G401 (cell line): Measurements from ENCODE around the gene GNAT2. TPM values are rescaled to one million over a fixed set of nuclear protein-coding genes. Genes with fewer than 3 reads are reported as not detected.

Experiments
- DNase-seq: peaks from one replicate; pipeline ENCODE4 v3.0.0-alpha.2; 2015; ENCODE audit warnings: low spot score
- in situ Hi-C: cut with HindIII; loops from 2 replicates; pipeline ENCODE4 v1.10.0; 2016; ENCODE audit warnings: low sequenced_read_pairs, mixed read lengths
- total RNA-seq: library from RNA; depleted of rRNA; stranded (reverse); fragments of >200 nt; shearing (Covaris generic); gene quantifications from 2 replicates; pipeline ENCODE4 v1.2.3, GENCODE V29; 2014

The GNAT2 gene
- total RNA-seq, 1 experiment from 2014 or later: not detected

GRCh38 chr1:109618661-109619575 lies 498 bp downstream of the GNAT2 start:
- in situ Hi-C loops: no loop called here
- DNase-seq: no peak

- in situ Hi-C loops: no loop called here
- no peak for DNase-seq
Measured at GRCh38 chr1:109617291-109617801, 2.1 kb downstream of the GNAT2 start.

- in situ Hi-C loops: no loop called here
- no peak for DNase-seq
Measured at GRCh38 chr1:109616391-109616790, 3.0 kb downstream of the GNAT2 start.

- in situ Hi-C loops: no loop called here
- DNase-seq: no peak
Measured at GRCh38 chr1:109615879-109616278, 3.5 kb downstream of the GNAT2 start.

GRCh38 chr1:109613361-109614147 lies 5.9 kb downstream of the GNAT2 start:
- in situ Hi-C loops: no loop called here

GRCh38 chr1:109611308-109611990 lies 8.0 kb downstream of the GNAT2 start:
- in situ Hi-C loops: no loop called here
- no peak for DNase-seq

More at GRCh38 chr1:109613361-109614147, 5.9 kb downstream of the GNAT2 start:
- DNase-seq: no peak

GRCh38 chr1:109610609-109611307 lies 8.7 kb downstream of the GNAT2 start:
- no peak for DNase-seq
- in situ Hi-C loops: no loop called here

- in situ Hi-C loops: no loop called here
- no peak for DNase-seq
Measured at GRCh38 chr1:109609881-109610280, 9.5 kb downstream of the GNAT2 start.

- DNase-seq: no peak
- in situ Hi-C loops: no loop called here
Measured at GRCh38 chr1:109605381-109605780, 14.0 kb downstream of the GNAT2 start.

- no peak for DNase-seq
- in situ Hi-C loops: no loop called here
Measured at GRCh38 chr1:109603229-109603628, 16.2 kb downstream of the GNAT2 start.

GRCh38 chr1:109598655-109599054 lies 20.8 kb downstream of the GNAT2 start:
- in situ Hi-C loops: no loop called here
- no peak for DNase-seq

GRCh38 chr1:109598156-109598555 lies 21.3 kb downstream of the GNAT2 start:
- DNase-seq: no peak
- in situ Hi-C loops: no loop called here

GRCh38 chr1:109595531-109595930 lies 23.9 kb downstream of the GNAT2 start:
- in situ Hi-C loops: no loop called here
- no peak for DNase-seq

GRCh38 chr1:109592916-109593315 lies 26.5 kb downstream of the GNAT2 start:
- in situ Hi-C loops: no loop called here
- no peak for DNase-seq

GRCh38 chr1:109589679-109590078 lies 29.7 kb downstream of the GNAT2 start:
- in situ Hi-C loops: no loop called here

GRCh38 chr1:109589177-109589576 lies 30.2 kb downstream of the GNAT2 start:
- in situ Hi-C loops: no loop called here
- DNase-seq: no peak

More at GRCh38 chr1:109589679-109590078, 29.7 kb downstream of the GNAT2 start:
- DNase-seq: no peak

- in situ Hi-C loops: no loop called here
- DNase-seq: no peak
Measured at GRCh38 chr1:109586055-109586454, 33.4 kb downstream of the GNAT2 start.

- DNase-seq: no peak
- in situ Hi-C loops: no loop called here
Measured at GRCh38 chr1:109584766-109585165, 34.6 kb downstream of the GNAT2 start.

- in situ Hi-C loops: no loop called here
- no peak for DNase-seq
Measured at GRCh38 chr1:109582021-109582420, 37.4 kb downstream of the GNAT2 start.
